A549 (cell line): Measurements from ENCODE around the gene MAST3. TPM values are rescaled to one million over a fixed set of nuclear protein-coding genes. Genes with fewer than 3 reads are reported as not detected.

Experiments
- ATAC-seq, 2 experiments: fragments of 200-7000 bp in 1 of 2; fragments of >200 bp in 1 of 2; cut with Nextera tagmentation in 1 of 2; cut with Tn5 transposase in 1 of 2; 3 replicates each; pipeline versions ENCODE4 v1.8.0 to v1.9.1; 2018 to 2020; ENCODE audit warnings: mild to moderate bottlenecking in 1 of 2, moderate library complexity in 1 of 2
- CTCF ChIA-PET: fragments of 300-600 bp; sonication (Branson Sonifier 250); formaldehyde crosslinking; extraction: SDS; loops from one replicate; lab custom pipeline; 2021; ENCODE audit warnings: antibody characterized with exemption, inconsistent platforms; lab: Yijun Ruan, JAX
- POLR2A ChIA-PET: fragments of 350-600 bp; formaldehyde crosslinking; extraction: SDS; loops from one replicate; lab custom pipeline; 2021; ENCODE audit warnings: antibody characterized with exemption, inconsistent platforms; lab: Yijun Ruan, JAX
- DNase-seq, 2 experiments: peaks; one replicate each; pipeline versions ENCODE4 v3.0.0 to v3.0.0-alpha.2; 2011 to 2016; ENCODE audit warnings: low read depth in 1 of 2, low spot score in 1 of 2
- FAIRE-seq: peaks from 2 replicates; lab custom pipeline; 2011; peaks lifted over from hg19 to GRCh38; lab: Jason Lieb, UNC
- H3K27ac ChIP-seq, 2 experiments: fragments of >200 bp; sonication (Bioruptor Twin); formaldehyde crosslinking; 3 replicates each; pipeline ENCODE4 v1.5.1; 2016 to 2017
- H3K4me1 ChIP-seq: fragments of >200 bp; sonication (Bioruptor Twin); formaldehyde crosslinking; 3 replicates; pipeline ENCODE4 v1.6.1; 2016
- H3K4me2 ChIP-seq: fragments of >200 bp; sonication (Bioruptor Twin); formaldehyde crosslinking; 3 replicates; pipeline ENCODE4 v1.6.1; 2016
- H3K4me3 ChIP-seq: fragments of >200 bp; sonication (Bioruptor Twin); formaldehyde crosslinking; 3 replicates; pipeline ENCODE4 v1.5.1; 2016
- H3K9me3 ChIP-seq: fragments of >200 bp; sonication (Bioruptor Twin); formaldehyde crosslinking; 3 replicates; pipeline ENCODE4 v1.6.1; 2016
- CBX2 ChIP-seq: fragments of 200-600 bp; sonication (generic); IDR thresholded peaks from 2 replicates; pipeline ENCODE4 v1.6.1; 2016; ENCODE audit warnings: low read depth, mild to moderate bottlenecking, borderline replicate concordance
- CBX8 ChIP-seq: fragments of 200-600 bp; sonication (generic); IDR thresholded peaks from 2 replicates; pipeline ENCODE4 v1.6.1; 2016
- CHD4 ChIP-seq: fragments of 200-600 bp; sonication (generic); IDR thresholded peaks from 2 replicates; pipeline ENCODE4 v1.6.1; 2016; ENCODE audit warnings: antibody characterized with exemption, mild to moderate bottlenecking, borderline replicate concordance
- FOSB ChIP-seq: fragments of 250-450 bp; sonication (Bioruptor Pico); IDR thresholded peaks from 2 replicates; pipeline ENCODE4 v1.5.0; 2020; ENCODE audit warnings: mild to moderate bottlenecking, moderate library complexity
- HDAC2 ChIP-seq: fragments of 200-600 bp; sonication (generic); IDR thresholded peaks from 2 replicates; pipeline ENCODE4 v1.6.1; 2016
- HEYL ChIP-seq: fragments of 250-450 bp; sonication (Bioruptor Pico); IDR thresholded peaks from 2 replicates; pipeline ENCODE4 v1.8.0; 2021; ENCODE audit warnings: mild to moderate bottlenecking, moderate library complexity
- HOXA7 ChIP-seq: fragments of 250-450 bp; sonication (Bioruptor Pico); IDR thresholded peaks from 2 replicates; pipeline ENCODE4 v1.5.0; 2020; ENCODE audit warnings: mild to moderate bottlenecking, moderate library complexity
- KDM1A ChIP-seq: fragments of 200-600 bp; sonication (generic); IDR thresholded peaks from 2 replicates; pipeline ENCODE4 v1.6.1; 2016; ENCODE audit warnings: low read depth, mild to moderate bottlenecking
- MYC ChIP-seq: IDR thresholded peaks from 2 replicates; pipeline ENCODE4 v1.6.1; 2012; ENCODE audit warnings: mild to moderate bottlenecking, inconsistent platforms, low read length, improper control_type of control experiment, borderline replicate concordance
- NFE2L2 ChIP-seq: fragments of 150-350 bp; conservative IDR thresholded peaks from 2 replicates; pipeline ENCODE4 v1.6.1; 2014; ENCODE audit warnings: low read length
- NR3C1 ChIP-seq: fragments of >200 bp; sonication (Bioruptor Twin); formaldehyde crosslinking; IDR thresholded peaks from 3 replicates; pipeline ENCODE4 v1.6.1; 2017
- POLR2A ChIP-seq: IDR thresholded peaks from 2 replicates; pipeline ENCODE4 v1.6.1; 2012; ENCODE audit warnings: mild to moderate bottlenecking, low read length
- POLR2AphosphoS2 ChIP-seq: conservative IDR thresholded peaks from 2 replicates; pipeline ENCODE4 v1.6.1; 2012; ENCODE audit warnings: low read length, improper control_type of control experiment, inconsistent platforms
- SMC3 ChIP-seq: fragments of >200 bp; sonication (Bioruptor Twin); formaldehyde crosslinking; IDR thresholded peaks from 3 replicates; pipeline ENCODE4 v1.6.1; 2018; ENCODE audit warnings: inconsistent platforms
- TP53 ChIP-seq: fragments of 250-450 bp; sonication (Bioruptor Pico); IDR thresholded peaks from 2 replicates; pipeline ENCODE4 v1.5.0; 2021; ENCODE audit warnings: mild to moderate bottlenecking, moderate library complexity
- ZSCAN20 ChIP-seq: fragments of 250-450 bp; sonication (Bioruptor Pico); IDR thresholded peaks from 2 replicates; pipeline ENCODE4 v1.8.0; 2022; ENCODE audit warnings: mild to moderate bottlenecking, moderate library complexity
- WGBS: methylation state at CpG from one replicate; pipeline ENCODE4 v1.1.6; 2017; ENCODE audit errors: missing lambda C conversion rate; 5-methylcytosine and 5-hydroxymethylcytosine counted together
- polyA minus RNA-seq: library from RNA; depleted of rRNA, polyadenylated mRNA; stranded (reverse); fragments of >200 nt; gene quantifications from 2 replicates; pipeline ENCODE4 v1.2.3, GENCODE V29; 2011; rRNA and poly(A)+ RNA removed
- polyA plus RNA-seq, 4 experiments: library from polyadenylated mRNA; depleted of rRNA in 3 of 4; stranded (reverse); fragments of >200 nt; fragmentation: RNase III in 1 of 4; extraction: RNeasy Plus Mini Kit Qiagen cat#74134 plus additional on column Dnase treatment in 1 of 4; gene quantifications; 2 replicates in 3 of 4; 3 replicates in 1 of 4; pipeline ENCODE4 v1.2.3, GENCODE V29; 2011 to 2017
- TF ChIP-seq, protein P1 (sequence below): fragments of 450-650 bp; IDR thresholded peaks from 2 replicates; pipeline ENCODE4 v1.6.1; 2014; ENCODE audit warnings: antibody characterized with exemption
- TF ChIP-seq, protein P2 (sequence below): fragments of 250-450 bp; sonication (Bioruptor Pico); IDR thresholded peaks from 2 replicates; pipeline ENCODE4 v1.5.0; 2020; ENCODE audit warnings: low read depth, mild to moderate bottlenecking, moderate library complexity
- TF ChIP-seq, protein P3 (sequence below): IDR thresholded peaks from 2 replicates; pipeline ENCODE4 v1.6.1; 2012; ENCODE audit warnings: low read depth, borderline replicate concordance

Gene MAST3
- polyA plus RNA-seq (2011; rRNA removed) (1.3 and 1.9 TPM in 2 replicates), polyA plus RNA-seq (2017; fragmentation: RNase III; extraction: RNeasy Plus Mini Kit Qiagen cat#74134 plus additional on column Dnase treatment) (2.0 to 2.5 TPM (median 2.0 TPM) in 3 replicates), polyA minus RNA-seq (3.4 and 3.5 TPM in 2 replicates)
- polyA plus RNA-seq (2012; cell fraction: cytosol; rRNA removed), result 1.7 and 2.2 TPM in 2 replicates
- polyA plus RNA-seq (2012; cell fraction: nucleus; rRNA removed), result 6.2 TPM in 2 replicates

DNA sequence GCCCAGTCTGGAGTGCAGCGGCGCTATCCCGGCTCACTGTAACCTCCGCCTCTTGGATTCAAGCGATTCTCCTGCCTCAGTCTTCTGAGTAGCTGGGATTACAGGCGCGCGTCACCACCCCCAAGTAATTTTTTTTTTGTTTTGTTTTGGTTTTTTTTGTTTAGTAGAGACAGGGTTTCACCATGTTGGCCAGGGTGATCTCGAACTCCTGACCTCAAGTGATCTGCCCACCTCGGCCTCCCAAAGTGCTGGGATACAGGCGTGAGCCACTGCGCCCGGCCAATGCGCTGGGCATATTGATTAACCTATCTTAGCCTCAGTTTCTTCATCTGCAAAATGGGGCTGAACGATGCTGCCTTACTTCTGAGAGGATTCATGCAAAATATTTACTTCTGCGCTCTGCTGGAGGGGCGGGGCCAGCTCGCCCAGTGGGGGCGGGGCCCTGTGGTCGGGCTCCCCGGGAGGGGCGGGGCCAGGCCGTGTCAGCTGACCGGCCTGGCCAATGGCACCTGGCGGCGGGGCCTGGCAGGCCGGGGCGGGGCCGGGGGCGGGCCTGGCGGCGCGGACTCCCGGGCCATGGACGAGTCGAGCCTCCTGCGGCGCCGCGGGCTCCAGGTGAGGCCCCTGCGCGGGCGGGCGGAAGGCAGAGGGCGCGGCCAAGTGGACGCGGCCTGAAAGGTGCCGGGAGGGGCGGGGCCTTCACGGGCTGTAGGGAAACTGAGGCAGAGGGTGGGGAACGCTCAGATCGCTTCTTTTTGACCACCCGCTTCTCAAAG is at the start of gene MAST3:
TSS of gene MAST3 (plus strand) at position 562 of the 776 bp plus-strand sequence. CDS start at position 577, 15 bp downstream.
- WGBS, result 25% methylated on average over 13 of the region's 54 CpGs
- H3K4me1 ChIP-seq, result peaks cover 6% of the 10 kb centered on the region; the same call in 1 of the 3 replicates
- TF ChIP-seq HDAC2 (peak; percentile 32; the same call in 1 of the 2 replicates), KDM1A (peak; percentile 87; the same call in 1 of the 2 replicates), CHD4 (peak; percentile 75; the same call in 1 of the 2 replicates), NFE2L2 (no peak), ZSCAN20 (CRISPR knock-in tag) (no peak), HOXA7 (CRISPR knock-in tag) (no peak), TP53 (CRISPR knock-in tag) (no peak), NR3C1 (no peak), CBX8 (no peak), POLR2A (no peak; the same call in 1 of the 2 replicates), MYC (no peak), CBX2 (no peak)
- TF ChIP-seq, protein P1, sequence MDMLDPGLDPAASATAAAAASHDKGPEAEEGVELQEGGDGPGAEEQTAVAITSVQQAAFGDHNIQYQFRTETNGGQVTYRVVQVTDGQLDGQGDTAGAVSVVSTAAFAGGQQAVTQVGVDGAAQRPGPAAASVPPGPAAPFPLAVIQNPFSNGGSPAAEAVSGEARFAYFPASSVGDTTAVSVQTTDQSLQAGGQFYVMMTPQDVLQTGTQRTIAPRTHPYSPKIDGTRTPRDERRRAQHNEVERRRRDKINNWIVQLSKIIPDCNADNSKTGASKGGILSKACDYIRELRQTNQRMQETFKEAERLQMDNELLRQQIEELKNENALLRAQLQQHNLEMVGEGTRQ, result 0 out of 2 replicates have a peak, but pooled peaks have one; percentile 18
- TF ChIP-seq, protein P2, sequence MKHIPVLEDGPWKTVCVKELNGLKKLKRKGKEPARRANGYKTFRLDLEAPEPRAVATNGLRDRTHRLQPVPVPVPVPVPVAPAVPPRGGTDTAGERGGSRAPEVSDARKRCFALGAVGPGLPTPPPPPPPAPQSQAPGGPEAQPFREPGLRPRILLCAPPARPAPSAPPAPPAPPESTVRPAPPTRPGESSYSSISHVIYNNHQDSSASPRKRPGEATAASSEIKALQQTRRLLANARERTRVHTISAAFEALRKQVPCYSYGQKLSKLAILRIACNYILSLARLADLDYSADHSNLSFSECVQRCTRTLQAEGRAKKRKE (CRISPR knock-in tag), result no peak
- TF ChIP-seq, protein P3, sequence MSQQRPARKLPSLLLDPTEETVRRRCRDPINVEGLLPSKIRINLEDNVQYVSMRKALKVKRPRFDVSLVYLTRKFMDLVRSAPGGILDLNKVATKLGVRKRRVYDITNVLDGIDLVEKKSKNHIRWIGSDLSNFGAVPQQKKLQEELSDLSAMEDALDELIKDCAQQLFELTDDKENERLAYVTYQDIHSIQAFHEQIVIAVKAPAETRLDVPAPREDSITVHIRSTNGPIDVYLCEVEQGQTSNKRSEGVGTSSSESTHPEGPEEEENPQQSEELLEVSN, result no peak
- ChIA-PET CTCF (interaction anchor here (0.9 kb wide), 1 partner anchor 25 kb away, joined by 4 read pairs; no protein-coding TSS in a partner anchor), POLR2A (interaction anchor here (0.6 to 1.0 kb wide), 2 partner anchors 9 to 76 kb away, joined by 3 to 4 read pairs; no protein-coding TSS in a partner anchor)
- H3K9me3 ChIP-seq, result no peaks in the 10 kb centered on the region
- H3K27ac ChIP-seq, result peak within 1 kb of the TSS; percentile 54 to 76
- H3K4me3 ChIP-seq, result peak within 1 kb of the TSS; percentile 52
- H3K4me2 ChIP-seq, result peak within 1 kb of the TSS; percentile 86
- no peak for FAIRE-seq
- ATAC-seq, result peak; percentile 95 to 98
- peak; percentile 71 to 84 for DNase-seq

DNA sequence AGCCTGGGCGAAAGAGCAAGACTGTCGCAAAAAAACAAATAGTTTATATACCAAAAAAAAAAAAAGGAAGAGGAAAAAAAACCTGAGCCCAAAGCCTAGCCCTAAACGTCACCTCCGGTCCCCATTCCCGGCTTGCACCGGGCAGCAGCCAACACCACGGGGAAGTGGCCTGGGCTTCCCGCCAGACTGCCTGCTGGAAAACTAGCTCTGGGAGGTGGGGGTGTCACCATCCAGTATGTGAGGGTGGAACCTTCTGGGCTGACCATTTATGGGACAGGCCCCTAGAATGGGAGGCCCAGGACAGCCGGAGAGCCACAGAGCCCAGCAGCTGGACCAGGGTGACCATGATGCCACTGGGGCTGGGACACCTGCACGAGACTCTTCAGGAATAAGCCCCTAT is 48.2 kb upstream of the MAST3 start:
- ChIA-PET POLR2A (interaction anchor here (0.7 kb wide), 1 partner anchor 64 kb away, joined by 3 read pairs; no protein-coding TSS in a partner anchor), CTCF (interaction anchor here (1.9 kb wide), 1 partner anchor 42 kb away, joined by 5 read pairs; no protein-coding TSS in a partner anchor)
- TF ChIP-seq HEYL (no peak), POLR2AphosphoS2 (no peak), CHD4 (no peak), FOSB (no peak), SMC3 (no peak), MYC (no peak)
- TF ChIP-seq, protein P3, result no peak

More for the DNA sequence above, 48.2 kb upstream of the MAST3 start:
- Histone ChIP-seq H3K4me3 (no peak overlapping the region), H3K9me3 (no peaks in the 10 kb centered on the region), H3K4me2 (no peak overlapping the region), H3K27ac (no peak overlapping the region), H3K4me1 (peaks cover 24% of the 10 kb centered on the region)
- ATAC-seq, result 0 out of 6 replicates have a peak, but pooled peaks of 1 of the 2 experiments have one; percentile 27
- 71% methylated on average over 10 of the region's 10 CpGs for WGBS
- no peak for DNase-seq
- no peak for FAIRE-seq
